Hepatocyte (in vitro differentiated cells): ENCODE measurements around the gene TMEM185B.

Experiments
- CTCF ChIP-seq: fragments of 200-600 bp; sonication (generic); IDR thresholded peaks from 2 replicates; pipeline ENCODE4 v1.5.1; 2016; ENCODE audit warnings: antibody characterized with exemption, mild to moderate bottlenecking; ENCODE audit not compliant: poor library complexity
- EZH2 ChIP-seq: fragments of 200-600 bp; sonication (generic); IDR thresholded peaks from 2 replicates; pipeline ENCODE4 v1.6.1; 2016; ENCODE audit warnings: antibody characterized with exemption, mild to moderate bottlenecking, borderline replicate concordance
- EZH2phosphoT487 ChIP-seq: fragments of 200-600 bp; sonication (generic); IDR thresholded peaks from one replicate; pipeline ENCODE4 v1.6.1; 2018; ENCODE audit warnings: antibody characterized with exemption, mild to moderate bottlenecking, low read depth, moderate library complexity; ENCODE audit not compliant: unreplicated experiment, severe bottlenecking

DNA sequence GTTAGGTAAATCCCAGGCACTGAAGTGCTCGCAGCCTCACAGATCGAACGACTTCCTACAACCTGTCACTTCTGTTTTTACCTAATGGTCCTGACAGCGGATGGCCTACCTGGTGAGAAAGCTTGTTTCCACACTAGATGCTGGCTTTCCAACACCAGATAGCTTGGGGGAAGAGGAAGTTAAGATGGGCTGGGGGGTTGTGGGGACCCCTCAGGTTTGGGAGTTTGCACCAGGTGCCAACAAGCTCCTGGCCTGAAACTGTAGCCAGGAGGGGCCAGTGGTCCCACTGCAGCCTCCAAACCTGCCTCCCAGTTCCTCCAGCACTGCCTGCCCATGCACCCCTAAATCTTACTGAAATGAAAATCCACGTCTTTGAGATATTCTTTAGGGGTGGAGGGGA, 3.9 kb downstream of the TMEM185B start:
- TF ChIP-seq EZH2, result no peak
- TF ChIP-seq CTCF, result no peak
- no peak for TF ChIP-seq EZH2phosphoT487
